Activated CD4-positive, alpha-beta T cell treated with anti-CD3 and anti-CD28 coated beads for 36 hours (primary cell): ENCODE measurements around the gene PTTG1IP2. TPM values are rescaled to one million over a fixed set of nuclear protein-coding genes. Genes with fewer than 3 reads are reported as not detected.

Experiments used
- ATAC-seq: fragments of 200-7000 bp; cut with Tn5 transposase; one replicate; pipeline ENCODE4 v1.10.0; 2021; ENCODE audit warnings: mild to moderate bottlenecking, moderate library complexity
- CTCF ChIA-PET: fragments of 350-600 bp; sonication (Branson Sonifier 250); formaldehyde crosslinking; loops from one replicate; lab custom pipeline; 2021; ENCODE audit warnings: antibody characterized with exemption; lab: Charles Lee
- POLR2A ChIA-PET: fragments of 350-600 bp; sonication (Branson Sonifier 250); formaldehyde crosslinking; loops from one replicate; lab custom pipeline; 2021; ENCODE audit warnings: antibody characterized with exemption, inconsistent platforms; lab: Charles Lee
- DNase-seq: peaks from one replicate; pipeline ENCODE4 v3.0.0-alpha.2; 2020
- H3K27ac Mint-ChIP-seq: one replicate; pipeline ENCODE4 v1.8.0; 2021; ENCODE audit warnings: mixed read lengths
- H3K27me3 Mint-ChIP-seq: one replicate; pipeline ENCODE4 v1.8.0; 2021; ENCODE audit warnings: mixed read lengths
- H3K36me3 Mint-ChIP-seq: one replicate; pipeline ENCODE4 v1.8.0; 2021; ENCODE audit warnings: low read depth, mixed read lengths
- H3K4me1 Mint-ChIP-seq: one replicate; pipeline ENCODE4 v1.8.0; 2021; ENCODE audit warnings: mixed read lengths
- H3K4me3 Mint-ChIP-seq: one replicate; pipeline ENCODE4 v1.8.0; 2021; ENCODE audit warnings: mild to moderate bottlenecking, moderate library complexity, mixed read lengths
- H3K9me3 Mint-ChIP-seq: one replicate; pipeline ENCODE4 v1.8.0; 2021; ENCODE audit warnings: low read depth, mixed read lengths
- intact Hi-C, 2 experiments: fragments of 100-400 bp; cut with DNase I in 1 of 2; cut with micrococcal nuclease in 1 of 2; formaldehyde crosslinking; loops; one replicate each; pipeline versions ENCODE4 v1.14.2 to v1.15.1; 2022 to 2024; cut with DNase I, micrococcal nuclease
- total RNA-seq, 2 experiments: library from RNA; stranded (reverse); gene quantifications; one replicate each; pipeline ENCODE4 v1.2.3, GENCODE V29; 2021

PTTG1IP2 gene
- total RNA-seq, 2 experiments from 2014 or later, result not detected

- H3K27me3 Mint-ChIP-seq, result peaks cover 4% of the 10 kb centered on the region
- ATAC-seq, result no peak
- intact Hi-C loops, result no loop called here
- no peak overlapping the region for H3K4me3 Mint-ChIP-seq
- no peak for DNase-seq
- ChIA-PET CTCF (interaction anchor here (0.7 kb wide), 1 partner anchor 63 kb away, joined by 3 read pairs; no protein-coding TSS in a partner anchor), POLR2A (no interaction called here)
- no peaks in the 10 kb centered on the region for H3K36me3 Mint-ChIP-seq
- H3K9me3 Mint-ChIP-seq, result no peaks in the 10 kb centered on the region
- H3K27ac Mint-ChIP-seq, result no peak overlapping the region
- H3K4me1 Mint-ChIP-seq, result no peaks in the 10 kb centered on the region
These were observed 49.2 kb downstream of the PTTG1IP2 start for GRCh38 chr7:90518630-90519029.

- POLR2A ChIA-PET, result no interaction called here
- H3K27me3 Mint-ChIP-seq, result peaks cover 2% of the 10 kb centered on the region
- intact Hi-C loops, result loop anchor here in 1 of 2 experiments (2.0 kb wide), 1 partner anchor 66 kb away; no protein-coding TSS in a partner anchor
- H3K36me3 Mint-ChIP-seq, result no peaks in the 10 kb centered on the region
- no peak overlapping the region for H3K27ac Mint-ChIP-seq
- no peaks in the 10 kb centered on the region for H3K4me1 Mint-ChIP-seq
- H3K4me3 Mint-ChIP-seq, result no peak overlapping the region
- no peaks in the 10 kb centered on the region for H3K9me3 Mint-ChIP-seq
- ATAC-seq (no peak), DNase-seq (no peak)
- CTCF ChIA-PET, result no interaction called here
These were observed 51.0 kb downstream of the PTTG1IP2 start for GRCh38 chr7:90520484-90520883.

DNA sequence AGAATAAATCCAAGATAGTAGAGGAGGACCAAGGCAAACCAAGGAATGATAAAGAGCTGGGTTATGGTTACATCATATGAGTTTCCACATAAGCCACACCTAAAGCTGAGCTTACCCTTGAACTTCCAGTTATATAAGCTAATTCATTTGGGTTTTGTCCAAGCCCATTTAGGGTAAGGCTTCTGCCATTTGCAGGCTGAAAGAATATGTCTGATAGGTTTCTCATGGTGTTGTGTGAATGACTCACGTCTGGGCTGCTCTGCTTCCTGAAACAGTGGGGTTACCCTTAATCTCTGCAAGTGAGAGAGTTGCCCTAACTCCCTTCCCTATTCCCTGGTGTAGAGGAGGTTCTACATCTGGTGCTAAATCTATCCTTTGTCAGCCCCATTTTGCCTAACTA is 60.8 kb downstream of the PTTG1IP2 start:
- ChIA-PET CTCF (interaction anchor here (1.1 to 1.3 kb wide), 2 partner anchors 10 to 75 kb away, joined by 3 to 9 read pairs; no protein-coding TSS in a partner anchor), POLR2A (no interaction called here)
- no peak overlapping the region for H3K4me3 Mint-ChIP-seq
- H3K27ac Mint-ChIP-seq, result no peak overlapping the region
- no peaks in the 10 kb centered on the region for H3K4me1 Mint-ChIP-seq
- no peaks in the 10 kb centered on the region for H3K9me3 Mint-ChIP-seq
- ATAC-seq (no peak), DNase-seq (no peak)
- H3K27me3 Mint-ChIP-seq, result peaks cover 17% of the 10 kb centered on the region
- intact Hi-C loops, result no loop called here
- H3K36me3 Mint-ChIP-seq, result no peaks in the 10 kb centered on the region

DNA sequence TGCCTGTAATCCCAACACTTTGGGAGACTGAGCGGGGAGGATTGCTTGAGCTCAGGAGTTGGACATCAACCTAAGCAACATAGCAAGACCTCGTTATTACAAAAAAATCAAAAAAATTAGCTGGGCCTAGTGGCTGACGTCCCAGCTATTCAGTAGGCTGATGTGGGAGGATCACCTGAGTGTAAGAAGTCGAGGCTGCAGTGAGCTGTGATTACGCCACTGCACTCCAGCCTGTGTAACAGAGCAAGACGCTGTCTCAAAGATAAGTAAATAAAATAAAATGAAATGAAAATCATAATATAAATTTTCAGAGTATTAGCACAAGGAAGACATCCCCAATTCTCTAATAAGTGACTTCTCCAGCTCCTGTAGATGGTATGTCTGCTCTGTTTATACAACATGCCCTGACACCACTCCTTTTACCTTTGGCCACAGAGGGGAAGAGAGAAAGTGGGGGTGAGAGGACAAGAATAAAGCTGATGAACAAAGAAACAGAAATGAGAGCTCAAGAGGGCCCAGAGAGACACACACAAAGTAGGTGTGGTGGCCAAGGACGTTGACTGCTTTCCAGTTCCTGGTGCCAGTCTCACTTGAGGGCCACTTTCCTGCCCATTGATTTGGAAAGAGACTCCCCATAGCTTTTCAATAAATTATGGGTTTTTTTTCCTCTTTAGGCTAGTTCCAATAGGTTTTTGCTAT is 62.9 kb downstream of the PTTG1IP2 start:
- CTCF ChIA-PET, result no interaction called here
- intact Hi-C loops, result no loop called here
- H3K27ac Mint-ChIP-seq, result no peak overlapping the region
- no peak overlapping the region for H3K4me3 Mint-ChIP-seq
- no peak for ATAC-seq
- peaks cover 17% of the 10 kb centered on the region for H3K27me3 Mint-ChIP-seq
- H3K9me3 Mint-ChIP-seq, result no peaks in the 10 kb centered on the region
- POLR2A ChIA-PET, result no interaction called here
- DNase-seq, result no peak
- no peaks in the 10 kb centered on the region for H3K36me3 Mint-ChIP-seq
- no peaks in the 10 kb centered on the region for H3K4me1 Mint-ChIP-seq

DNA sequence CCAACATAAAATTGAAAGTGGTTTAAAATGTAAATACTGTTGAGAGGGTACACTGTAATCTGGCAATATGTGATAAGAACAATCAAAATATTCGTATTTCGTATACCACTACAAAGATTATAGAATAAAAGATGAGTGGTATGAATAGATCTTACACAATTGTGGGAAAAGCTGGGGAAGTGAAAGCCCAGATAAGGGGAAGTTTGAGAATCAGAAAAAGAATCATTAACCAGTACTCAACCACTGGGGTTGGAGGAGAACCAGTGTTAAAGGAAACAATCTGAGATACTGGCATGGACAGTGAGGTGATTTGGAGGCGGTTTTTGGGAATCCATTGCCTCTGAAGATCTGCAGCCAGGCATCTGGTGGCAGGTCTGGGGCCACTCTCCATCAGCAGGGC is 67.0 kb downstream of the PTTG1IP2 start:
- no peak for ATAC-seq
- ChIA-PET POLR2A (no interaction called here), CTCF (no interaction called here)
- Mint-ChIP-seq H3K9me3 (no peaks in the 10 kb centered on the region), H3K27ac (no peak overlapping the region), H3K27me3 (peaks cover 12% of the 10 kb centered on the region), H3K4me3 (no peak overlapping the region), H3K4me1 (no peaks in the 10 kb centered on the region), H3K36me3 (no peaks in the 10 kb centered on the region)
- DNase-seq, result no peak
- intact Hi-C loops, result no loop called here

GRCh38 chr7:90538405-90538804 is 69.0 kb downstream of the PTTG1IP2 start:
- no peak for ATAC-seq
- peaks cover 11% of the 10 kb centered on the region for H3K27me3 Mint-ChIP-seq
- H3K9me3 Mint-ChIP-seq, result no peaks in the 10 kb centered on the region
- no peak overlapping the region for H3K4me3 Mint-ChIP-seq
- intact Hi-C loops, result no loop called here
- DNase-seq, result no peak
- H3K27ac Mint-ChIP-seq, result no peak overlapping the region
- POLR2A ChIA-PET, result no interaction called here
- CTCF ChIA-PET, result no interaction called here
- H3K4me1 Mint-ChIP-seq, result no peaks in the 10 kb centered on the region
- H3K36me3 Mint-ChIP-seq, result no peaks in the 10 kb centered on the region

DNA sequence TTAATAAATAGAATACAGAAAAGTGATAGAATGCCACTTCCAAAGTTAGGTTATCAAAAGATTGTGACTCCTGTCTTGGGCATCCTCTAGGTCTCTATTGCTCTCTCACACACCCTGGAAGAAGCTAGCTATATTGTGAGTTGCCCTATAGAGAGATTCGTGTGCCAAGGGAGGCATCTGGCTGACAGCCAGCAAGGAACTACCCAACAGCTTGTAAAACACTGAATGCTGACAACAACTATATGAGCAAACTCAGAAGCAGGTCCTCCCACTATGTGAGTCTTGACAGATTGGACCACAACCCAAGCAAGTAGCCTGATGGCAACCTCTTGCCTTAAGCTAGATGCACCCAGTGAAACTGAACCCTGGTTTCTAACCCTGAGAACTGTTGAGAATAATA is 71.0 kb downstream of the PTTG1IP2 start:
- POLR2A ChIA-PET, result no interaction called here
- DNase-seq (no peak), ATAC-seq (no peak)
- H3K36me3 Mint-ChIP-seq, result no peaks in the 10 kb centered on the region
- H3K9me3 Mint-ChIP-seq, result no peaks in the 10 kb centered on the region
- H3K4me3 Mint-ChIP-seq, result no peak overlapping the region
- no peaks in the 10 kb centered on the region for H3K4me1 Mint-ChIP-seq
- H3K27me3 Mint-ChIP-seq, result peaks cover 6% of the 10 kb centered on the region
- CTCF ChIA-PET, result interaction anchor here (2.3 kb wide), 1 partner anchor 11 kb away, joined by 9 read pairs; no protein-coding TSS in a partner anchor
- no peak overlapping the region for H3K27ac Mint-ChIP-seq
- intact Hi-C loops, result no loop called here

DNA sequence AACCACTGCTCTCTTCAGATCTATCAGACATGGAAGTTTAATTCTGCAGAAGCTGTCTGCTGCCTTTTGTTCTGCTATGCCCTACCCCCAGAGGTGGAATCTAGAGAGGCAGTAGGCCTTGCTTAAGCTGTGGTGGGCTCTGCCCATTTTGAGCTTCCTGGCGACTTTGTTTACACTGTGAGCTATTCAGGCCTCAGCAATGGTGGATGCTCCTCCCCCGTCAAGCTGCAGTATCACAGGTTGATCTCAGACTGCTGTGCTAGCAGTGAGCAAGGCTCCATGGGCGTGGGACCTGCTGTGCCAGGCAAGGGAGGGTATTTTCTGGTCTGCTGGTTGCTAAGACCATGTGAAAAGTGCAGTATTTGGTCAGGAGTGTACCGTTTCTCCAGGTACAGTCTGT is 81.6 kb downstream of the PTTG1IP2 start:
- H3K4me1 Mint-ChIP-seq, result no peaks in the 10 kb centered on the region
- peaks cover 5% of the 10 kb centered on the region for H3K27me3 Mint-ChIP-seq
- ATAC-seq, result no peak
- H3K9me3 Mint-ChIP-seq, result no peaks in the 10 kb centered on the region
- H3K27ac Mint-ChIP-seq, result no peak overlapping the region
- ChIA-PET POLR2A (no interaction called here), CTCF (interaction anchor here (0.9 kb wide), 1 partner anchor 78 kb away, joined by 3 read pairs; no protein-coding TSS in a partner anchor)
- no peak overlapping the region for H3K4me3 Mint-ChIP-seq
- DNase-seq, result no peak
- intact Hi-C loops, result loop anchor here (5.0 to 10.0 kb wide), 2 partner anchors 76 to 484 kb away; no protein-coding TSS in a partner anchor
- no peaks in the 10 kb centered on the region for H3K36me3 Mint-ChIP-seq

- H3K27ac Mint-ChIP-seq, result no peak overlapping the region
- DNase-seq (no peak), ATAC-seq (no peak)
- H3K36me3 Mint-ChIP-seq, result no peaks in the 10 kb centered on the region
- ChIA-PET POLR2A (no interaction called here), CTCF (interaction anchor here (0.6 kb wide), 1 partner anchor 482 kb away, joined by 4 read pairs; no protein-coding TSS in a partner anchor)
- no peaks in the 10 kb centered on the region for H3K9me3 Mint-ChIP-seq
- H3K4me1 Mint-ChIP-seq, result no peaks in the 10 kb centered on the region
- peaks cover 5% of the 10 kb centered on the region for H3K27me3 Mint-ChIP-seq
- intact Hi-C loops, result loop anchor here (5.0 to 10.0 kb wide), 2 partner anchors 75 to 482 kb away; no protein-coding TSS in a partner anchor
- H3K4me3 Mint-ChIP-seq, result no peak overlapping the region
These were observed 83.1 kb downstream of the PTTG1IP2 start for GRCh38 chr7:90552521-90552920.

DNA sequence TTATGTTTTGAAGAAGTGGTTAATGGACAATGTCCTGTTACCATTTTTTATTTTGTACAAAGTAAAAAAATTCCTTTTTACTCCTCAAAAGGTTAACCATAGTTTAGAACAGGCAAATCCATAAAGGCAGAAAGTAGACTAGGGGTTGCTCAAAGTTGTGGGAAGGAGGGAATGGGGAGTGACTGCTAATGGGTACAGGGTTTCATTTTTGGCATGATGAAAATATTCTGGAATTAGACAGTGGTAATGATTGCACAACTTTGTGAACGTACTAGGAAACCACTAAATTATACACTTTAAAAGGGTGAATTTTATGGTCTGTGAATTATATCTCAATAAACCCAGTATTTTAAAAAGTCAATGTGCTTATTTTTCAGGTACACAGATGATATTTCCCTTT is 91.3 kb downstream of the PTTG1IP2 start:
- H3K27me3 Mint-ChIP-seq, result peaks cover 4% of the 10 kb centered on the region
- no peak overlapping the region for H3K27ac Mint-ChIP-seq
- POLR2A ChIA-PET, result no interaction called here
- CTCF ChIA-PET, result no interaction called here
- ATAC-seq (no peak), DNase-seq (no peak)
- H3K4me3 Mint-ChIP-seq, result no peak overlapping the region
- H3K4me1 Mint-ChIP-seq, result no peaks in the 10 kb centered on the region
- H3K9me3 Mint-ChIP-seq, result no peaks in the 10 kb centered on the region
- no peaks in the 10 kb centered on the region for H3K36me3 Mint-ChIP-seq
- intact Hi-C loops, result no loop called here
